ENCODE results near the gene MRPS27. TPM values are rescaled to one million over a fixed set of nuclear protein-coding genes. Genes with fewer than 3 reads are reported as not detected.
A peak's percentile ranks its signal among the peaks of the same experiment; 100 is the strongest.
"Not testable (repeated sequence)": the region's sequence is repeated elsewhere in the genome, so short reads cannot be mapped to it uniquely, and the experiment has no call there.

The MRPS27 gene
- total RNA-seq, 1 experiment from 2014 or later: 120 TPM

DNA sequence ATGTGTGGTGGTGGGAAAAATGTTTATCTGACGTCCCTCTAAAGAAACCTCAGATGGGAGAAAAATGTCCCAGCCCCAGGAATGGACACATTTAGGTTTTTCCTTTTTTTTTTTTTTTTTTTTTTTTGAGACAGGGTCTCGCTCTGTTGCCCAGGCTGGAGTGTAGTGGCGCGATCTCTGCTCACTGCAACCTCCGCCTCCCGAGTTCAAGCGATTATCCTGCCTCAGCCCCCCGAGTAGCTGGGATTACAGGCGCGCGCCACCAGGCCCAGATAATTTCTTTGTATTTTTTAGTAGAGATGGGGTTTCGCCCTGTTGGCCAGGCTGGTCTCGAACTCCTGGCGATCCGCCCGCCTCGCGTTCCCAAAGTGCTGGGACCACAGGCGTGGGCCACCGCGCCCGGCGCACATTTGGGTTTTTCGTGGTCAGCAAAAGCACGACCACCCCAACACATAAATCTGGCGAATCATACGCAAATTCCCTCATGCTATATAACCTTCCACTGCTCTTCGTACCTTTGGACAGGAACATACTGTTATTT lies 535 bp downstream of the MRPS27 start:
- peaks cover 97% of the 10 kb centered on the region for H3K79me2 ChIP-seq (ENCODE audit: low read length)

DNA sequence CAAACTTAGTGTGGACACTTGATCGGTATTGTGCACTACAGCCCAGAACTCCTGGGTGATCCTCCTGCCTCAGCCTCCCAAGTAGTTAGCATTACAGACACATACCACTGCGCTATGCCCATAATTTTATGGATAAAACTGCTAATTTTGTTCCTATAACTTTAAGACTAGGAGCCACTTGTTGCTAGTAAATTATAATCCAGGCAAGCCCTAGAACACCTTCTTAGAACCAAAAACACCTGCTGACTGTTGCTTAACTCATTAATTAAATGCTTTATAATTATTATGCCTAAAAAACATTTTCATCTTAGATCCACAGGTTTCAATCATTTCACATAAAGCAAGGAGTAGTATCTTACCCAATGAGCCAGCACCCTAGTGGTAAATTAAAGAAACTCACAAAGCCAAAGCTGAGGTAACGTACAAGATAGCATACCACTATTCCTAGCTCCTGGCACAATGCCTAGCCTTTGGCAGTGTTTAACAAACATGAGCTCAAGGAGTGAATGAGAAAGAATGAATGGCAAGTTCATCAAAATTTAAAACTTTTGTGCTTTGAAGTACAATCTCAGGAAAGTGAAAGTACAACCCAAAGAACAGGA lies 5.4 kb downstream of the MRPS27 start:
- no peak overlapping the region for H3K4me2 ChIP-seq (ENCODE audit: low read depth, low read length, poor library complexity, severe bottlenecking)
- no peak overlapping the region for H3K4me3 ChIP-seq (ENCODE audit: low read length)
- H3K79me2 ChIP-seq (ENCODE audit: low read length): peaks cover 69% of the 10 kb centered on the region

More for the DNA sequence above, 535 bp downstream of the MRPS27 start:
- Histone ChIP-seq H3K4me2 (ENCODE audit: low read depth, low read length, poor library complexity, severe bottlenecking) (peak overlapping the region; percentile 93), H3K9ac (ENCODE audit: low read length) (peak overlapping the region; percentile 81), H3K36me3 (ENCODE audit: insufficient read depth, low read length) (peaks cover 36% of the 10 kb centered on the region), H3K27ac (ENCODE audit: low read length) (peak overlapping the region; percentile 46; the same call in 1 of the 2 replicates), H3K4me3 (ENCODE audit: low read length) (peak overlapping the region; percentile 79), H3K4me1 (ENCODE audit: low read length) (peaks cover 33% of the 10 kb centered on the region)
- not testable (repeated sequence) for H3K9me2 ChIP-seq (replicated peaks; ENCODE audit: insufficient read depth, low read length); H4K20me1 ChIP-seq (ENCODE audit: insufficient read depth, low read depth, low read length); H3K27me3 ChIP-seq (ENCODE audit: low read length); H3K9me3 ChIP-seq (ENCODE audit: low read length); H2AFZ ChIP-seq (ENCODE audit: low read length)
- peak; percentile 61 for DNase-seq

DNA sequence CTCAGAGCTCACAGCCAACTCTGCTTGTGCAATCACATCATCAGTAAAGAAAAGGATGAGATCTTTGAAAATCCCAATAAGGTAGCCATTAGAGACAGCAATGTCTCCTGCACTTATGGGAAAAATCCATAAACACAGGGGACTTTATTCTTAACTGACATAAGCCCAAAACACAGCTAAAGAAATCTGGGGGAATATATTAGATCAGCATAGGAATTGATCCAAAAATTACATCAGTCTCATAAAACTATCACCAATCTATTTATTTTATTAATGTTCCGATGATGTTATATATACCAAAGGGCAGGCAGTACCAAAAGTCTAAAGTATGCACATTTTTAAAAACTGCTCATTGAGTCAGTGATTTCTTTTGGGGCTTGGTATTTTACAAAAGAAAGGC lies 6.9 kb downstream of the MRPS27 start:
- Histone ChIP-seq H3K9me3 (ENCODE audit: low read length) (no peaks in the 10 kb centered on the region), H2AFZ (ENCODE audit: low read length) (no peak overlapping the region), H3K9ac (ENCODE audit: low read length) (no peak overlapping the region), H3K36me3 (ENCODE audit: insufficient read depth, low read length) (peaks cover 49% of the 10 kb centered on the region; the same call in 1 of the 2 replicates), H3K9me2 (replicated peaks; ENCODE audit: insufficient read depth, low read length) (no peaks in the 10 kb centered on the region), H3K79me2 (ENCODE audit: low read length) (peaks cover 54% of the 10 kb centered on the region), H4K20me1 (ENCODE audit: insufficient read depth, low read depth, low read length) (peaks cover 5% of the 10 kb centered on the region; the same call in 1 of the 2 replicates), H3K4me1 (ENCODE audit: low read length) (peaks cover 13% of the 10 kb centered on the region), H3K4me2 (ENCODE audit: low read depth, low read length, poor library complexity, severe bottlenecking) (no peak overlapping the region), H3K27ac (ENCODE audit: low read length) (no peak overlapping the region), H3K27me3 (ENCODE audit: low read length) (no peaks in the 10 kb centered on the region), H3K4me3 (ENCODE audit: low read length) (no peak overlapping the region)
- no peak for DNase-seq

More for the DNA sequence above, 5.4 kb downstream of the MRPS27 start:
- Histone ChIP-seq H3K4me1 (ENCODE audit: low read length) (peaks cover 17% of the 10 kb centered on the region), H4K20me1 (ENCODE audit: insufficient read depth, low read depth, low read length) (peaks cover 5% of the 10 kb centered on the region; the same call in 1 of the 2 replicates), H3K36me3 (ENCODE audit: insufficient read depth, low read length) (peaks cover 45% of the 10 kb centered on the region; the same call in 1 of the 2 replicates), H3K27ac (ENCODE audit: low read length) (no peak overlapping the region), H3K9me2 (replicated peaks; ENCODE audit: insufficient read depth, low read length) (no peaks in the 10 kb centered on the region), H2AFZ (ENCODE audit: low read length) (no peak overlapping the region), H3K9ac (ENCODE audit: low read length) (no peak overlapping the region), H3K27me3 (ENCODE audit: low read length) (no peaks in the 10 kb centered on the region), H3K9me3 (ENCODE audit: low read length) (no peaks in the 10 kb centered on the region)
- DNase-seq: peak; percentile 54

- Histone ChIP-seq H4K20me1 (ENCODE audit: insufficient read depth, low read depth, low read length) (no peaks in the 10 kb centered on the region), H3K4me3 (ENCODE audit: low read length) (peak overlapping the region; percentile 23; the same call in 1 of the 2 replicates), H3K9me2 (replicated peaks; ENCODE audit: insufficient read depth, low read length) (no peaks in the 10 kb centered on the region), H3K79me2 (ENCODE audit: low read length) (peaks cover 55% of the 10 kb centered on the region), H3K27me3 (ENCODE audit: low read length) (no peaks in the 10 kb centered on the region), H3K9ac (ENCODE audit: low read length) (peak overlapping the region; percentile 59), H3K9me3 (ENCODE audit: low read length) (no peaks in the 10 kb centered on the region), H3K4me1 (ENCODE audit: low read length) (peaks cover 48% of the 10 kb centered on the region), H2AFZ (ENCODE audit: low read length) (peak overlapping the region; percentile 71), H3K4me2 (ENCODE audit: low read depth, low read length, poor library complexity, severe bottlenecking) (peak overlapping the region; percentile 64), H3K27ac (ENCODE audit: low read length) (peak overlapping the region; percentile 78), H3K36me3 (ENCODE audit: insufficient read depth, low read length) (peaks cover 33% of the 10 kb centered on the region; the same call in 1 of the 2 replicates)
- DNase-seq: no peak
These were observed 11.2 kb downstream of the MRPS27 start for GRCh38 chr5:72308853-72309191.

GRCh38 chr5:72307968-72308852 lies 11.8 kb downstream of the MRPS27 start:
- DNase-seq: peak; percentile 98
- H3K4me1 ChIP-seq (ENCODE audit: low read length): peaks cover 54% of the 10 kb centered on the region
- H2AFZ ChIP-seq (ENCODE audit: low read length): peak overlapping the region; percentile 71
- no peaks in the 10 kb centered on the region for H3K9me2 ChIP-seq (replicated peaks; ENCODE audit: insufficient read depth, low read length)
- H3K27me3 ChIP-seq (ENCODE audit: low read length): no peaks in the 10 kb centered on the region
- H3K9ac ChIP-seq (ENCODE audit: low read length): peak overlapping the region; percentile 97
- H3K27ac ChIP-seq (ENCODE audit: low read length): peak overlapping the region; percentile 93
- H3K36me3 ChIP-seq (ENCODE audit: insufficient read depth, low read length): peaks cover 32% of the 10 kb centered on the region; the same call in 1 of the 2 replicates
- H3K79me2 ChIP-seq (ENCODE audit: low read length): peaks cover 55% of the 10 kb centered on the region
- H3K9me3 ChIP-seq (ENCODE audit: low read length): no peaks in the 10 kb centered on the region
- peak overlapping the region; percentile 97 for H3K4me2 ChIP-seq (ENCODE audit: low read depth, low read length, poor library complexity, severe bottlenecking)
- H4K20me1 ChIP-seq (ENCODE audit: insufficient read depth, low read depth, low read length): no peaks in the 10 kb centered on the region
- peak overlapping the region; percentile 77 for H3K4me3 ChIP-seq (ENCODE audit: low read length)

- Histone ChIP-seq H3K4me2 (ENCODE audit: low read depth, low read length, poor library complexity, severe bottlenecking) (peak overlapping the region; percentile 97), H2AFZ (ENCODE audit: low read length) (no peak overlapping the region), H3K9me3 (ENCODE audit: low read length) (no peaks in the 10 kb centered on the region), H3K79me2 (ENCODE audit: low read length) (peaks cover 56% of the 10 kb centered on the region), H3K27me3 (ENCODE audit: low read length) (no peaks in the 10 kb centered on the region), H3K4me3 (ENCODE audit: low read length) (peak overlapping the region; percentile 77), H3K9me2 (replicated peaks; ENCODE audit: insufficient read depth, low read length) (no peaks in the 10 kb centered on the region), H4K20me1 (ENCODE audit: insufficient read depth, low read depth, low read length) (no peaks in the 10 kb centered on the region), H3K9ac (ENCODE audit: low read length) (peak overlapping the region; percentile 97), H3K27ac (ENCODE audit: low read length) (peak overlapping the region; percentile 93), H3K36me3 (ENCODE audit: insufficient read depth, low read length) (peaks cover 28% of the 10 kb centered on the region; the same call in 1 of the 2 replicates), H3K4me1 (ENCODE audit: low read length) (peaks cover 60% of the 10 kb centered on the region)
- DNase-seq: peak; percentile 59
These were observed 12.5 kb downstream of the MRPS27 start for GRCh38 chr5:72307573-72307967.

- Histone ChIP-seq H3K9ac (ENCODE audit: low read length) (peak overlapping the region; percentile 49), H3K36me3 (ENCODE audit: insufficient read depth, low read length) (peaks cover 17% of the 10 kb centered on the region; the same call in 1 of the 2 replicates), H3K27ac (ENCODE audit: low read length) (peak overlapping the region; percentile 93), H3K9me2 (replicated peaks; ENCODE audit: insufficient read depth, low read length) (no peaks in the 10 kb centered on the region), H3K27me3 (ENCODE audit: low read length) (no peaks in the 10 kb centered on the region), H4K20me1 (ENCODE audit: insufficient read depth, low read depth, low read length) (no peaks in the 10 kb centered on the region), H3K4me1 (ENCODE audit: low read length) (peaks cover 81% of the 10 kb centered on the region), H3K4me3 (ENCODE audit: low read length) (peak overlapping the region; percentile 30), H3K79me2 (ENCODE audit: low read length) (peaks cover 75% of the 10 kb centered on the region), H3K9me3 (ENCODE audit: low read length) (no peaks in the 10 kb centered on the region), H3K4me2 (ENCODE audit: low read depth, low read length, poor library complexity, severe bottlenecking) (peak overlapping the region; percentile 97), H2AFZ (ENCODE audit: low read length) (no peak overlapping the region)
- DNase-seq: peak; percentile 87
These were observed 14.6 kb downstream of the MRPS27 start for GRCh38 chr5:72305194-72306142.
